ENCODE results near the gene PSMB5.
A peak's percentile ranks its signal among the peaks of the same experiment; 100 is the strongest.
"Not testable (repeated sequence)": the region's sequence is repeated elsewhere in the genome, so short reads cannot be mapped to it uniquely, and the experiment has no call there.

The PSMB5 gene

DNA sequence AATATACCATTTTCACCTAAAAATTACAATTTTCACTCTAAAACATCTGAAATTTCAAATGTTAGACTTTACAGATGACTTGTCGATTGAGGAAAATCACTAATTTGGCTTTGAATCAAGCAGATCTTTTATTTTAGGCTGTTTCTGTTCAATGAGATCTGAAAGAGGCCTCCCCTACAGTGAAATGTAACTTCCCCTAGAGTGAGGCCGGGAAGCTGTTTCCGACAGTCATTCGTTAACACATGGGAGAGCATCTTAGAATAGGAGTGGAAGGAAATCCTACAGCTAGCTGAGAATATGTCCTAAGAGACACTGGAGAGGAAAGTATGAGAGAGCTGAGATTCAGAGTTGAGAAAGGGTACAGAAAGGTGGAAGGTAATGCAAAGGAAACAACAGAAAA lies 19.1 kb downstream of the PSMB5 start:
- DNase-seq (ENCODE audit: low spot score): no peak

DNA sequence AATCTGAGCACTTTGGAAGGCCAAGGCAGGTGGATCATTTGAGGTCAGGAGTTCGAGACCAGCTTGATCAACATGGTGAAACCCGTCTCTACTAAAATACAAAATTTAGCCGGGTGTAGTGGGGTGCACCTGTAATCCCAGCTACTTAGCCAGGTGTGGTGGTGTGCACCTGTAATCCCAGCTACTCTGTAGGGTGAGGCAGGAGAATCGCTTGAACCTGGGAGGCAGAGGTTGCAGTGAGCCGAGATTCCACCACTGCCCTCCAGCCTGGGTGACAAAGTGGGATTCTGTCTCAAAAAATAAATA lies 21.0 kb downstream of the PSMB5 start:
- DNase-seq (ENCODE audit: low spot score): not testable (repeated sequence)

DNA sequence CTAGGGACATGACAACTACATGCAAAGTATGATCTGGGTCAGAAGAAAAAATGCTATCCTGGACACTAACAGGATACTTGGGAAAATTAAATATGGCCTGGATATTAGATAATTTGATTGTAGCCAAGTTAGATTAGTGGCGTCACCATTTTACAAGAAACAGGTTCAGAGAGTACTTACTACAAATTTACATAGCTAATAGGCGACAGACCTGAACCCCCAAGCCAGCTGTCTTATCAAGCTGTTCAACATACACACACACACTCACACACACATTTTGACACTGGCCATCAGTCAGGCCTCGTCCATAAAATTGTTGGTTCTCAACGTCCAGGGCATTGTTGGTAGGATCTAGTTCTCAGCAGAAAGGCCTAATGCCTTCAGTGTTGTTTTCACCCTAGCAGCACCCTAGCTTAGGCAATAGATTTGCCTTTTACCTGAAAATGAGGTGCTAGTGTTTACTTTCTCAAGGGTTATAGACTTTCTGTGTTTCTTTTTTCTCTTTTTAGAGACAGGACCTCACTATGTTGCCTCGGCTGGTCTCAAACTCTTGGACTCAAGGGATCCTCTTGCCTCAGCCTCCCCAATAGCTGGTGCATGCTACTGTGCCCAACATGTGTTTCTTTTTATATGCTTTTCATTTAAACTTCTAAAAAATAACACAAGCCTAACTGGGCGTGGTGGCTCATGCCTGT lies 21.5 kb downstream of the PSMB5 start:
- DNase-seq (ENCODE audit: low spot score): no peak

DNA sequence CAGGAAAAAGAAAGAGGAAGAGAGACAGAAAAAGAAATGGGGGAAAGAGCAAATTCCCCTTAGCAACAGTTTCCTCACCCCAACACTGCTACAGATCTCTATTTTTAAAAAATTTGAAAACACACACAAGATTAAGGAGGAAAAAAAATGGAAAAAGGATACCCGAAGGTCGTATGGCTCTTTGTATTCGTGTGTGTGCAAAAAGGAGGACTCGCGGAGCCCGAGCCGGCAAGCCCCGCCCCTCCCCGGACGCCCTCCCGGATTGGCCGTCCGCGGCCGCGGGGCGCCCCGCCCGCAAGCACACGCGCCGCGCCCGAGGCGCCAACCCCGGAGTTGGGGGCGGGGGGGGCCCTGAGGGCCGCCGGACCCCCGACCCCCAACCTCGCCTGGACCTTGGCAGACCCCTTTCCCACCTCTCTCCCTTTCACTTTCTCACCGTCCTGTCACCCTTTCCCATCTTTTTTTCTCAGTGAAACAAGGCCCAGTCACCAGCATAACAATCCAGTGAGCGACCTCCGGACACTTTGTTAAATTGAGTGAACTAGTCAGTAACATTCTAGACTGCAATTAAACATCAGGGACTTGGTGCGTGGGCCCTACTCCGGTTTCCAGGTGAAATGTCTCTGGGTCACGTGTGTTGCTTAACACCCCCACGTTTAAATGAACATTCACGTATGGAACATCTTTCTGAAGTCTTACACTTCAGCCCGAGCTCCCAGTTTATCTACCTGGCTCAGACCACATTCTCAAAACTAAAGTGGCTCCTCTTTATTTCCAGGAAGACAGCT lies 24.6 kb downstream of the PSMB5 start, which contains the start of gene C14orf93:
Gene C14orf93, minus strand, starts transcription at position 205 of the 788 bp plus-strand sequence. CDS start 11,120 bp downstream, outside the sequence.
- peak; percentile 74 for DNase-seq (ENCODE audit: low spot score)

DNA sequence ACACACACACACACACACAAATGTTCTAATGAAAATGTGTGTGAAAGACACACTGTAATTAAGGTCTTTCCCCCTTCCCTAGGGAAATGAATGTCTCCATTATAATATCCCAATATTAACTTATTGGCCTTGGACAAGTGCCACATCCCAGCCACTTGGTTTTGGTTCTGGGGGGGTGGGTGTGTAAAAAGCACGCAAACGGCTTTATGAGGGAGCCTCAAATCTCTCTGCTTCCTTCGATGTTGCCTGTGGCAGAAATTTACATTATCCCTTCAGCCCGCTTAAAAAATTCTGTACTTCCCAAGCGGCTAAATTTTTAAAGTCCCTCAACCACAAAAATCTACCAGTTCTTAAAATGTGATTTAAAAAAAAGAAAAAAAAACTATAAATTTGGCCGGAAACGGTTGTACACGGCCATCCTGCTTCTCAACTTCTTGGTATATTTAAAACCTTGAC lies 25.2 kb downstream of the PSMB5 start:
- no peak for DNase-seq (ENCODE audit: low spot score)

DNA sequence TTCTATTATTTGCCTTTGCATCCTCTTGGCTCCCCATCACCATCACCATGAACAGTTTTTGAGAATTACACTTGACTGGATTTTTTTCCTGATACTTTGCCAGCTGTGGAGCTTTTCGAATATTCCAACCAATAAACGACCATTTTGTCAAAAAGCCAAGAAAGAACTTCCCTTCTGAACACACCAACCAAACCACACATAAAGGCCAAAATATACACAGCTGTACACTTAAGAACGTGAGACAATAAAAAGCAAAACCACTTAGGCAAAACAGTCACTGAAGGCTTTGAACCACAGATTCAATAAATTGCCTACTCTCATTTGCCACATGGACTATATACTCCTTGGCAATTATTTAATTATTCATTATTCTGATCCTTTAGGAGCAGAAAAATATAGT lies 25.9 kb downstream of the PSMB5 start:
- DNase-seq (ENCODE audit: low spot score): no peak

DNA sequence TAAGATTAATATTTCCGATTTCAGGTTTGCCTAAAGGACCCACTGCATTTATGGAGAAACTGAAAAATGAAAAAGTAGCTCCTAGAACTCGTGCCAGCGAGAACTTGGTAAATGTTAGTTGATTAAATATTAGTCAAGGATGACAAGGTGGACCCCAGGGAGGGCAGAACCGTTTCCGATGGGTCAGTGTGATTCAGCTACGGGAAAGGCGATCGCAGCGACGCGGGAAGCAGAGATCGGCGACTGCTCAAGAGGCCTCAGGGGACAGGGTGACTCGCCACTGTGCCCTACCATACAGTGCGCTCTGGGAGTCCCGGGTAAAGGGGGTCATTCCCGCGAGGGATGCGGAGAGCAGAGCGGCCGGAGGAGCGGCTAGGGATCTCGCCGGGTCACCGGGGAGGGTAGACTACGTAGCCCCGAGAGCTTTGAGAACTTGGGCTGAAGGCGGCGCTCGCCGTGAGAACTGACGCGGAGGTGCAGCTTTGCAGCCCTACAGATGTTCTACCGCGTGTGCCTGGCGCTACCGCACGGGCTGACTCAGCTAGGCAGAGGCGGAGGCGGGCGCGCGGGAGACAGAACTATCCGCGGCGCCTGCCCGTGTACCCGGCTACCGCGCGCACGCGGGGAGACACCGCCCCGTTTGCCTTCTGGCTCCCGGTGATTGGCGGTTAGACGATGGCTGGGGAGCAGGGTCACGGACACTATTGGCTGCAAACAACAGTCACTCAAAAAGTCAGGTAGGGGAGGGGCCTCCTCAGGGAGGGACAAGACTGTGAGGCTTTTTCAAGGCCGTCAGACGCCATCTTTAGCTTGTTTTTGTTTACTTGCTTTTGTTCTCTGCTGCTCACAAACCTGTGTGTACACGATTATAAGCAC lies 27.9 kb downstream of the PSMB5 start:
- peak; percentile 99 for DNase-seq (ENCODE audit: low spot score)

DNA sequence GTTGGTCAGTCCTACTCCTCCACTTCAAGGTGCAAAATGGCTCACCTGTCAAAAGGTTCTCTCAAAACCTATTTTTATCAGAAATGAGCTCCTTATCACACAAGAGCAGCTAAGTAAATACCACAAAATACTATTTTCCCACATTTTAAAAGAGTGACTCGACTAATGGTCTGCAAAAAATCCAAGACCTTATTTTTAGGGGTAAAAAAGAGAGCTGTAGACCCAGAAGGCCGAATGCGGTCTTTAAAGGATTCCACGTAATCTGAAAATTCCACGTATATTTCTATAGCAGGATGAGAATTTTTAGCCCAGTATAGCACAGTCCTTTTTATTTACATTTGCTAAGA lies 28.5 kb downstream of the PSMB5 start:
- no peak for DNase-seq (ENCODE audit: low spot score)

DNA sequence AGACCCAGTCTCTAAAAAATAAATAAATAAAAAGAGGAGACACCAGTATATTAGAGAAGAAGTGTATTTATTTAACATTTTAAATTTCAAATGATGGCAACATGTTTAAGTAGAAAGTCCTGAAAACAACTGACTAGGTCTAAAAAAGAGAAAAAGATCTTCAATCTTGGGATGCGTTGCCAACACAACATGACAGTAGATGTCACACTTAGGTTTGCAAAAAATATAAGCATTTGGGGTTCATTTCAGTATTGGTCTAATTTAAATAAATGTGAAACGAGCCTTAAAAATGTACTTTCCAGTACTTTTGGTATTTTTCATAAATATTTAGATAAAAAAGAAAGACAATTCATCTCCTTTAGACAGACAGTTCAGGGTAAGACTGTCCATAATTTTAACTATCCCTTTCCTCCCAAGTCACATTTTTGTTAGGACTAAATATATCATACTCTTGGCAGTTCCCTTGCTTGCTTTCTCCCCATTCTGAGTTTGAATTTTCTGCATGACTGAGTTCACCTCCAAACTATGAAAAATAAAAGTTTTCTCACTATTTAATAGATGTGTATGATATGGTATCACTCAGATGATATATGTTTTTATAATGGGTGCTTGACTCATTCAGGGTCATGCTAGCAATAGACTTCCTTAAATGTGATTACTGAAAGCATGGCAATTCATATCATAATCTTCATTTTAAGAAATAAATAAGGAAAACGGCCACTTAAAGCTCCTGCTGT lies 29.1 kb downstream of the PSMB5 start:
- DNase-seq (ENCODE audit: low spot score): no peak

DNA sequence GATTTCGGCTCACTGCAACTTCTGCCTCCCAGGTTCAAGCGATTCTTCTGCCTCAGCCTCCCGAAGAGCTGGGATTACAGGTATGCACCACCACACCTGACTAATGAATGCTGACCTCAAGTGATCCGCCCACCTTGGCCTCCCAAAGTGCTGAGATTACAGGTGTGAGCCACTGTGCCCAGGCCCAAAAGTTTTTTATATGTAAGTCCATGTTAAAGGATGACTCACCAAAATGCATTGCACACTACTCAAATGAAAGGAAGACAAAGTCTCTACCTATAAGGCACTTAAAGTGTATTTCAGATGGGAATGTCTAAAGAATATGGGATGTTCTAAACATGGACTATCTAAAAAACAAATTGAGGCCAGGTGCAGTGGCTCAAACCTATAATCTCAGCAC lies 30.4 kb downstream of the PSMB5 start:
- not testable (repeated sequence) for DNase-seq (ENCODE audit: low spot score)

DNA sequence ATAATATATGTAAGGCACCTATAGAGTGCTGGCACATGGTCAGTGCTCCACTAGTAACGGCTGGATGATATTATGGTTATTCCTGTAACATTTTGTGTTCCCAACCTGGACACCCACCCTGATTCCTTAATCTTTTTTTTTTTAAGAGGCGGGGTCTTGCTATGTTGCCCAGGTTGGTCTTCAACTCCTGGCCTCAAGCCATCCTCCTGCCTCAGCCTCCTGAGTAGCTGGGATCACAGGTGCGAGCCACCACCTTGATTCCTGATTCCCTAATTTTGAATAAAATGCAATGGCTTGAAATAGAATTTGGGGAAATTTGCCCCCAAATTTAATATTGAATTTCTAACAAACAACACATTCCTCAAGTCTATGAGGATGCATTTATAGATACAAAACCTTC lies 32.1 kb downstream of the PSMB5 start:
- no peak for DNase-seq (ENCODE audit: low spot score)

DNA sequence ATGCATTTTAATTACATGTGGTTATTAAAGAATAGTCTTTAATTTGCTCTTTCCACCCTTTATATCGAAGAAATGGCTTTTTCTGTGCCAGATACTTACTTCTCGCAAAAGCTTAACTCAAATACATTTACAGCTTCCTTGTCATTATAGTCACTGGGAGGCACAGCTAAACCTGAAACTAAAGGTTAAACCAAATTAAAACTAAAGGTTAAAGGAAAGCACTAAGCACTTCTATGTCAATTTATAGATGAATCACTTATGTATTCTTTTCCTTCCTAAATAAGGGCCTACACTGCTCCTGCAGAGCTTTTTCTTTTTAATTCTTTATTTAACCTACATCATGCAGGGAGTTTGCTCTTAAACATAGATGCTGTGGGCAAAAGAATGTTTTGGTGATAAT lies 33.8 kb downstream of the PSMB5 start:
- no peak for DNase-seq (ENCODE audit: low spot score)

DNA sequence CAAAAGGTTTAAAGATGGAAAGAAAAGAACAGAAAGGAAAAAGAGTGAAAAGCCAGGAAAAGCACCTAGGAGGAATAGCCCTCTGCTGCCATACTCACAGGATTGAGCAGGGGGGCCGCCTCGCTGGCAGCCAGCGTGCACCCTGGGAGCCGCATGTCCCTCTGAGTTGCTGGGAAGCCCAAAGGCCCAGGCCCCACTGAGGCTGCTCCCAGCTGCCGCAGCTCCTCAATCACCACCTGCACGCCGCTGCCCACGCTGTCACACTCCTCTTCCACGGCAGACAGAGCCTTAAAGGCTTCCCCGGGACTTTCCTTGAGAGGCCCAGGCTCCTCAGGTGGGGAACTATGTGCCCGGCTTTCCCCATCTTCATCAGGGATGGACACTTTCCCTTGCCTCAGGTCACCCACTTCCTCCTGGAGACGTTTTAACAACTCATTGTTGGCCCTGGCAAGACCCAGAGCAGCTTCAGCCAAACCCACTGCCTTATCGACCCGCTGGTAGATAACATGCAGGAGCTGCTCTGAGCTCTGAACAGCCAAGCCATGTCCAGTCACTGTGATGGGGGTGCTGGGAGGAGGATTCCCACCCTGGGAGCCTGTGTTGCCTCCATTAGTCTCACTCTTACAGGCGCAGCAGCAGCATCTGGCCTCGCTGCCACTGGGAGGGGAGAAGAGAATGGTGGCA lies 36.2 kb downstream of the PSMB5 start:
- DNase-seq (ENCODE audit: low spot score): no peak

DNA sequence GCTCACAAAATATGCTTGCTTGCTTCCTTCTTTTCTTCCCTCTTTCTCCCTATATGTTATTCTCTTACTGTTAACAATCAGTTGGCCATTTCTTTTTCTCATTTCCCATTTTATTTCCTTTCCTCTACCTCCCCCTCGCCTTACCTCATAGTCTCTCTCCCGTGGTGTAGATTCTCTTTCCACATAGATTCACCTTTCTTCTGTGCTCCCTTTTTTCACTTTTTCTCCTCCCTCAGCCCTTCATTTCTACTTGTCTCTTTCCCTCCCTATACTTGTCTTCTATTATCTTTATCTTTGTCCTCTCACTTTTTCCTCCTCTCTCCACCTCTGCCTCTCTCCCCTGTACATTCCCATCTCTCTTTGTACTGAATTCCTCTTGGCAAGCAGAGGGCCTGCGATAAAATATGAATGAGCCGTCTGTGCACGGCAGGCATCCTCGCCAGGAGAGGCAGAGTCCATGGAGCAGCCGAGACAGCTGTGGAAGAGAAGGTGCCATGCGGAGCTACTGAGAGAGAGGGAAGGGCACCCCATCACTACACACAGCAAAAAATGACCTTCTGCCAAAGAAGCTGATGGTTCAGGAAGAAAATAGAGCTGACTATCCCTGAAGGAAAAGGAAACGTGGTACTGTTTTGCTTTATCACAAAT lies 36.9 kb downstream of the PSMB5 start:
- DNase-seq (ENCODE audit: low spot score): no peak

DNA sequence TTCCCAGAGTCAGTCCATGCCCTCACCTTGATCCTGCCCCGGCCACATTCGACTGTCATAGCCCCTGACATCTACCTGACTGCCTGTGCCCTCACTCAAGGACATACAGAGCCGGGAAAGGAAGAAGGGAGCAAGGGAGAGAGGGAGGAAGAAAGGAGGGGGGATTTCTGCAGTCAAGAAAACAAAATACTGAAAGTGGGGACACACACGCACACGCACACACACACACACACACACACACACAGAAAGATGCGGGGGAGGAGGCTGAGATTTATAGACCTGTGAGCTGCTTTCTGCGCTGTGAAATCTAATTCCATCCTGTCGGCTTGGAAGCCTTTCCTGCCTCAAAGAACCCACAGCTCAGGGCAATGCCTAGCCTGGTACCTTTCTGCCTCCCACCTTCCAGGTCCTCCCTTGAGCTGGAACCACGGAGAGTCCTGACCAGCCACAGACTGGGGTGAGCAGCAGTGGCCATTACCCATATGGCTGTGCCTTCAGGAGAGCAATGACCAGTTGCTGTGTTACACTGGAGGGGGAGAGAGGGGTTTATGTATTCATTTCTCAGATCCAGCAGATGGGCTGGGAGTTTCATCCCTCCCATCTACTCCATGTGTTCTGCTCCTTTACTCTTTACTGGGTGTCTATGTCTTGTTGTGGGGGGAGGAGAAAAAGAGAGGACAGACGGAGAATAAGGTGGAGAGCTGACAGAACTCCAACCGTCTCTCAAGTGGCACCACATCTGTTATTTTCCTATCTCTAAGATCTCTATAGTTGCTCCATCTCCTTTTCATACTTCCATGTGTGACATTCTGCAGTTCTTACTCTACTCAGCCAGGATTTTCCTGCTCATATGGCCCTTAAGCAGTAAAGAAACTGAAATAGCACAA lies 37.7 kb downstream of the PSMB5 start:
- no peak for DNase-seq (ENCODE audit: low spot score)

DNA sequence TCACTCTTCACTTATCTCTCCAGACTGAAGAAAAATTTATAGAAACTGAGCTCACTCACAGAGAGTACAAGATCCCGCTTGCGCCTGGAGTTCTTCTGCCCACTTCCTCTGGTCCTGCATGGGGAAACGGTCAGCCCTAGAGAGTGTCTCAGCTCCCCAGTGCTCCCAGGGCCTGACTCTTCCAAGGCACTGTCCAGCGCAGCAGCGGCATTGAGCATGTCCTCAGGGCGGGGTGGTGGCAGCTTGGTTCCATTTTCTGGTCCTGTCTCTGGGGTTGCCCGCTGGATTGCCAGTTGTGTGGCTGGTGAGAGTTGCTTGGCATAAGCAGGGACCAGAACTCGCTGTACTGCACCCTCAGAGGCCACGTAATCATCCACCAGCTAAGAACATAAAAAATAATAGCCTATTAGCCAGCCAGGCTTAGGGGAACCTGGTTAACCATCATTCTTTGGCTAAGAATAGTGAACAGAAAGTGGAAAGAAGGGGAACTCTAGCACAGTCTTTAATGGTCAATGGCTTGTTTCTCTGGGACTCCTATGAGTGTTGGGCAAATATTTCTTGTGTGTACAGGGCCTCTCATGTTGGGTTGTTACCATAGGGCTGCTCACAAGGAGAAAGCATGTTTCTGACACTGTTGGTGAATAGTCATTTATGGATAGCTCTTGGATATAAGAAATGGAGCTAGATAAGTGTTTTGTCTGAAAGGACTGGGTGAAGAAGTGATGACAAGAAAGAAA lies 38.6 kb downstream of the PSMB5 start:
- DNase-seq (ENCODE audit: low spot score): no peak

DNA sequence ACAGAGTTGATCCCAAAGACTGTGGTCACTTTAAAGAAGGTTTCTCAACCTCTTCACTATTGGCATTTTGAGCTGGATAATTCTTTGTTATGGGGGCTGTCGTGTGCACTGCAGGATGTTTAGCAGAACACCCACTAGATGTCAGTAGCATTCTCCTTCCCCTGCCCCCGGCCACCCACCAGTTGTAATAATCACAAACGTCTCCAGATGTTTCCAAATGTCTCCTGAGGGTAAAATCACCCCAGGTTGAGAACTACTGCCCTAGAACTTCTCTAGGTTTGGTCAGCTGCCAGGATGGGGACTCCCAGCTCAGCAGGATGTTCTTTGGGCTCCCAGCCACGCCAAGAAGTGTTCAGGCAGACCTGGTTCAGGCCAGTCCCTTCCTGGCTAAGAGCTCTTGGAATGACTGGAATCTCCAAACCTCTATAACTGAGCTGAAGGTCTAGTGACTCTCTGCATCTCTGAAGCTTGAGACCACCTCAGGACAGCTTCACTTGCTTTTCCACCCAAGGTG lies 39.9 kb downstream of the PSMB5 start:
- DNase-seq (ENCODE audit: low spot score): no peak

DNA sequence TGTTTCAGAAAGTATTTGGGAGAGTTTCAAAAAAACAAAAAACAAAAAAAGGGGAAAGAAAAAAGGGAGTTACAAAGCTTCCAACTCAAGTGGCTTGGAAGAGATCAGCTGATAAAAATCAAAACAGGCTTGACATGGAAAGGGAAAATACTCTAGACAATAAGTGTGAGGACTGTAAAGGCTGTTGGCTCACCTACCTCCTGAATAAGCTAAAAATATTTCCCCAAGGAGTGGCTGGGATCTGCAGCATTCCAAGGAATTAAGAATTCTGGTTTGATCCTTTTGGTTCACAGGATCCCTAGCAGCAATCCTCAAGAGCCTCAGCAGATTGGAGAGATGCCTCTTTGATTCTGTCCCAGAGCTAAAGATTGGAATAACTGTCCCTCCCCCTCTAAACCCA lies 41.2 kb downstream of the PSMB5 start:
- no peak for DNase-seq (ENCODE audit: low spot score)

DNA sequence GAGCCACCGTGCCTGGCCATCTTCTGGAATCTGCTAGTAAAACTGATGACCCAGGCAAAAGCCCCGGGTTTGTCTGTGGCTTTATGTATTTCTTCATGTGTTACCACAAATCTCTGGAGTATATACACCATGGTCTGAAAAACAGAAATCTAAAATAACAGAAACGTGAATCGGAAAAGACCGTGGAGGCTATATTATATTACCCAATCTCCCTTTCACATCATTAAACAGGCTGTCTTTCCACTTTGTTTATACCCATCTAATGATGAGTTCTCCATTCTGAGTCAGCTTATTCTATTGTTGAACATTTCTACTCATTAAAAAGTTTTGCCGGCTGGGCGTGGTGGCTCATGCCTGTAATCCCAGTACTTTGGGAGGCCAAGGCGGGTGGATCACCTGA lies 42.8 kb downstream of the PSMB5 start:
- DNase-seq (ENCODE audit: low spot score): no peak

Data from globus pallidus (tissue), 1 donor.